OCI-LY1 (cell line): Measurements from ENCODE around the gene PPP1R3E.

Experiments
- EZH2 ChIP-seq: fragments of 200-600 bp; sonication (generic), shearing (Covaris generic); IDR thresholded peaks from 2 replicates; pipeline ENCODE4 v1.8.0; 2017; ENCODE audit warnings: borderline replicate concordance, mixed run types, mild to moderate bottlenecking, antibody characterized with exemption, low read length, moderate library complexity, mixed read lengths
- TF ChIP-seq, protein P1 (sequence below): fragments of 200-600 bp; sonication (generic), shearing (Covaris generic); IDR thresholded peaks from 2 replicates; pipeline ENCODE4 v1.5.1; 2017; ENCODE audit warnings: mild to moderate bottlenecking, antibody characterized with exemption, low read length, moderate library complexity, mixed read lengths

DNA sequence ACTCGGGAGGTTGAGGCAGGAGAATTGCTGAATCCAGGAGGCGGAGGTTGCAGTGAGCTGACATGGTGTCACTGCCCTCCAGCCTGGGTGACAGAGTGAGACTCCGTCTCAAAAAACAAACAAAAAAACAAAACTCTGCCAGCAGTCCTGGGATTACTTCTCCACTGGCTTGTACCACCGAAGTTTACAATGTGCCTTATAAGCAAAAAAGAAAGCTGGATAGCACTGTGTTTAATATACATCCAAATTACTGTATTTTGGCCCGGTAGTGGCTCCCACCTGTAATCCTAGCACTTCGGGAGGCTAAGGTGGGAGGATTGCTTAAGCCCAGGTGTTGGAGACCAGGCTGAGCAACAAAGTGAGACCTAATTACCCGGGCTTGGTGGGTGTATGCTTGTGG, 33.5 kb downstream of the PPP1R3E start:
- TF ChIP-seq, protein P1, sequence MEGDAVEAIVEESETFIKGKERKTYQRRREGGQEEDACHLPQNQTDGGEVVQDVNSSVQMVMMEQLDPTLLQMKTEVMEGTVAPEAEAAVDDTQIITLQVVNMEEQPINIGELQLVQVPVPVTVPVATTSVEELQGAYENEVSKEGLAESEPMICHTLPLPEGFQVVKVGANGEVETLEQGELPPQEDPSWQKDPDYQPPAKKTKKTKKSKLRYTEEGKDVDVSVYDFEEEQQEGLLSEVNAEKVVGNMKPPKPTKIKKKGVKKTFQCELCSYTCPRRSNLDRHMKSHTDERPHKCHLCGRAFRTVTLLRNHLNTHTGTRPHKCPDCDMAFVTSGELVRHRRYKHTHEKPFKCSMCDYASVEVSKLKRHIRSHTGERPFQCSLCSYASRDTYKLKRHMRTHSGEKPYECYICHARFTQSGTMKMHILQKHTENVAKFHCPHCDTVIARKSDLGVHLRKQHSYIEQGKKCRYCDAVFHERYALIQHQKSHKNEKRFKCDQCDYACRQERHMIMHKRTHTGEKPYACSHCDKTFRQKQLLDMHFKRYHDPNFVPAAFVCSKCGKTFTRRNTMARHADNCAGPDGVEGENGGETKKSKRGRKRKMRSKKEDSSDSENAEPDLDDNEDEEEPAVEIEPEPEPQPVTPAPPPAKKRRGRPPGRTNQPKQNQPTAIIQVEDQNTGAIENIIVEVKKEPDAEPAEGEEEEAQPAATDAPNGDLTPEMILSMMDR = no peak
- no peak for TF ChIP-seq EZH2
